RWPE2 (cell line): ENCODE measurements around the gene ANKRD36B.
A peak's percentile ranks its signal among the peaks of the same experiment; 100 is the strongest.
"Not testable (repeated sequence)": the region's sequence is repeated elsewhere in the genome, so short reads cannot be mapped to it uniquely, and the experiment has no call there.

Experiments
- ATAC-seq: fragments of 200-7000 bp; cut with Tn5 transposase; 3 replicates; pipeline ENCODE4 v1.9.1; 2021; ENCODE audit warnings: low read depth
- DNase-seq: peaks from one replicate; pipeline ENCODE4 v3.0.0-alpha.2; 2020; ENCODE audit warnings: low spot score
- H3K27ac ChIP-seq: fragments of 450-650 bp; 2 replicates; pipeline ENCODE4 v1.5.1; 2017; ENCODE audit warnings: mild to moderate bottlenecking; ENCODE audit not compliant: poor library complexity, severe bottlenecking
- H3K27me3 ChIP-seq: fragments of 250-450 bp; sonication (Bioruptor Pico); 2 replicates; pipeline ENCODE4 v1.5.1; 2021; ENCODE audit warnings: mild to moderate bottlenecking, moderate library complexity; ENCODE audit not compliant: insufficient read depth, poor library complexity, severe bottlenecking
- H3K36me3 ChIP-seq: fragments of 250-450 bp; sonication (Bioruptor Pico); 2 replicates; pipeline ENCODE4 v1.5.1; 2020; ENCODE audit warnings: low read depth, mild to moderate bottlenecking, moderate library complexity
- H3K4me1 ChIP-seq: fragments of 250-450 bp; sonication (Bioruptor Pico); 2 replicates; pipeline ENCODE4 v1.5.1; 2021; ENCODE audit warnings: mild to moderate bottlenecking, moderate library complexity; ENCODE audit not compliant: insufficient read depth, poor library complexity, severe bottlenecking
- H3K4me3 ChIP-seq: fragments of 250-450 bp; sonication (Bioruptor Pico); 2 replicates; pipeline ENCODE4 v1.5.1; 2021; ENCODE audit warnings: mild to moderate bottlenecking, moderate library complexity; ENCODE audit not compliant: severe bottlenecking
- H3K9me3 ChIP-seq: fragments of 250-450 bp; sonication (Bioruptor Pico); 2 replicates; pipeline ENCODE4 v1.5.1; 2021; ENCODE audit warnings: mild to moderate bottlenecking, moderate library complexity; ENCODE audit not compliant: severe bottlenecking
- TF ChIP-seq, protein P1 (sequence below): fragments of 450-650 bp; IDR thresholded peaks from one replicate; pipeline ENCODE4 v1.5.1; 2017; ENCODE audit warnings: mild to moderate bottlenecking, moderate library complexity; ENCODE audit not compliant: poor library complexity, severe bottlenecking

The ANKRD36B gene

DNA sequence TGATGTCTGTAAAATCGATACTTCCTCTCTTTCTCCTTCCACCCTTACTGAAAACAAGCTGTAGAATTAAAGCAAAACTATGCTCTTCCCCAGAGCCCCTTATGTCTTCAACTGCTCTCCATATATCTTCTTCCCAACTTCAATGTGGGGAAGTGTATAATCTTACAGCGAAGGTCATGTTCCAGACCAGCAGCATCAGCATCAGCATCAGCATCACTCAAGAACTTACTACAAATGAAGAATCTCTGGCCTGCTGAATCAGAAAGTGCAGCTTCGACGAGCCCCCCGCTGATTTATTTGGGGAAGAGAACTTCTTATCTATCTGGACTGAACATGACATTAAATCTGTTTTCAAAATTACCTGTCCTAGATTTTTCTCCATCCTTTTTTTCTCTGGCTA lies 40.6 kb downstream of the ANKRD36B start:
- H3K4me3 ChIP-seq, DNase-seq, H3K27me3 ChIP-seq, H3K4me1 ChIP-seq, H3K9me3 ChIP-seq, ATAC-seq, H3K27ac ChIP-seq: not testable (repeated sequence)
- peaks cover 18% of the 10 kb centered on the region for H3K36me3 ChIP-seq

- not testable (repeated sequence) for H3K27ac ChIP-seq, H3K4me3 ChIP-seq, H3K4me1 ChIP-seq, H3K9me3 ChIP-seq, H3K27me3 ChIP-seq, ATAC-seq, DNase-seq
- H3K36me3 ChIP-seq, result peaks cover 18% of the 10 kb centered on the region
Measured at GRCh38 chr2:97548536-97548935, 41.1 kb downstream of the ANKRD36B start.

- Histone ChIP-seq H3K27ac (no peak overlapping the region), H3K4me1 (no peaks in the 10 kb centered on the region), H3K36me3 (peaks cover 14% of the 10 kb centered on the region; the same call in 1 of the 2 replicates), H3K27me3 (no peaks in the 10 kb centered on the region), H3K4me3 (no peak overlapping the region), H3K9me3 (no peaks in the 10 kb centered on the region)
- DNase-seq, result no peak
- TF ChIP-seq, protein P1, sequence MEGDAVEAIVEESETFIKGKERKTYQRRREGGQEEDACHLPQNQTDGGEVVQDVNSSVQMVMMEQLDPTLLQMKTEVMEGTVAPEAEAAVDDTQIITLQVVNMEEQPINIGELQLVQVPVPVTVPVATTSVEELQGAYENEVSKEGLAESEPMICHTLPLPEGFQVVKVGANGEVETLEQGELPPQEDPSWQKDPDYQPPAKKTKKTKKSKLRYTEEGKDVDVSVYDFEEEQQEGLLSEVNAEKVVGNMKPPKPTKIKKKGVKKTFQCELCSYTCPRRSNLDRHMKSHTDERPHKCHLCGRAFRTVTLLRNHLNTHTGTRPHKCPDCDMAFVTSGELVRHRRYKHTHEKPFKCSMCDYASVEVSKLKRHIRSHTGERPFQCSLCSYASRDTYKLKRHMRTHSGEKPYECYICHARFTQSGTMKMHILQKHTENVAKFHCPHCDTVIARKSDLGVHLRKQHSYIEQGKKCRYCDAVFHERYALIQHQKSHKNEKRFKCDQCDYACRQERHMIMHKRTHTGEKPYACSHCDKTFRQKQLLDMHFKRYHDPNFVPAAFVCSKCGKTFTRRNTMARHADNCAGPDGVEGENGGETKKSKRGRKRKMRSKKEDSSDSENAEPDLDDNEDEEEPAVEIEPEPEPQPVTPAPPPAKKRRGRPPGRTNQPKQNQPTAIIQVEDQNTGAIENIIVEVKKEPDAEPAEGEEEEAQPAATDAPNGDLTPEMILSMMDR, result no peak
- ATAC-seq, result no peak
Measured at GRCh38 chr2:97546711-97547110, 43.0 kb downstream of the ANKRD36B start.

- not testable (repeated sequence) for H3K9me3 ChIP-seq, H3K36me3 ChIP-seq, DNase-seq, ATAC-seq, H3K27ac ChIP-seq, H3K27me3 ChIP-seq, H3K4me1 ChIP-seq, H3K4me3 ChIP-seq
Measured at GRCh38 chr2:97544911-97545310, 44.8 kb downstream of the ANKRD36B start.

DNA sequence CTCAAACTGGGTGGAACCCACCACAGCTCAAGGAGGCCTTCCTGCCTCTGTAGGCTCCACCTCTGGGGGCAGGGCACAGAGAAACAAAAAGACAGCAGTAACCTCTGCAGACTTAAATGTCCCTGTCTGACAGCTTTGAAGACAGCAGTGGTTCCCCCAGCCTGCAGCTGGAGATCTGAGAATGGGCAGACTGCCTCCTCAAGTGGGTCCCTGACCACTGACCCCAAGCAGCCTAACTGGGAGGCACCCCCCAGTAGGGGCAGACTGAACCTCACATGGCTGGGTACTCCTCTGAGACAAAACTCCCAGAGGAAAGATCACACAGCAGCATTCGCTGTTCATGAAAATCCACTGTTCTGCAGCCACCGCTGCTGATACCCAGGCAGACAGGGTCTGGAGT lies 63.8 kb downstream of the ANKRD36B start:
- not testable (repeated sequence) for DNase-seq, H3K27me3 ChIP-seq, H3K36me3 ChIP-seq, ATAC-seq, H3K4me3 ChIP-seq, H3K4me1 ChIP-seq, H3K9me3 ChIP-seq, H3K27ac ChIP-seq

DNA sequence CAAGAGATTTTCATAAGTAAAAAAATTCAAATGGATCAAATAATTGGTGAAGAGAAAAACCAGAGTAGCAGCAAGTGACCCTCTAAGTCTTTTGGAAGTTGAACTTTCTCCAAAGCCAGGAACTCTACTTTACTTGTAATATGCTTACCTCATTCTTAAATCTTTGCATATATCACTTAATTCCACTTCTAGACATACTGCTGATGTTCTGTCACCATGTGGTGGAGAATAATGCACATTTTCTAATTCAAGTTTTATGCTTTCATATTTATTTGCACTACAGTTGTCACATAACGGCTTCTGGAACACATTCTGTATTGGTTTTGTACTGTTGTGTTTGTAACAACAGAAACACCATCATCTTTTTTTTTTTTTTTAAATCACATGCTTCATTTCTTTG lies 65.9 kb downstream of the ANKRD36B start:
- not testable (repeated sequence) for ATAC-seq

GRCh38 chr2:97522916-97523555 lies 66.6 kb downstream of the ANKRD36B start:
- H3K27ac ChIP-seq, H3K9me3 ChIP-seq, H3K36me3 ChIP-seq, DNase-seq, H3K27me3 ChIP-seq, H3K4me1 ChIP-seq, H3K4me3 ChIP-seq: not testable (repeated sequence)
- ATAC-seq, result peak; percentile 74

More for the DNA sequence above, 65.9 kb downstream of the ANKRD36B start:
- H3K27ac ChIP-seq, H3K4me3 ChIP-seq, H3K4me1 ChIP-seq, H3K9me3 ChIP-seq, H3K36me3 ChIP-seq, H3K27me3 ChIP-seq, DNase-seq: not testable (repeated sequence)

GRCh38 chr2:97495651-97496050 lies 94.0 kb downstream of the ANKRD36B start:
- not testable (repeated sequence) for ATAC-seq

GRCh38 chr2:97490141-97490540 lies 99.5 kb downstream of the ANKRD36B start:
- H3K9me3 ChIP-seq, H3K4me1 ChIP-seq, H3K27ac ChIP-seq, H3K4me3 ChIP-seq, ATAC-seq, H3K36me3 ChIP-seq, H3K27me3 ChIP-seq: not testable (repeated sequence)
- peak; percentile 52 for DNase-seq

More at GRCh38 chr2:97495651-97496050, 94.0 kb downstream of the ANKRD36B start:
- H3K27me3 ChIP-seq, H3K4me3 ChIP-seq, H3K9me3 ChIP-seq, DNase-seq, H3K4me1 ChIP-seq, H3K27ac ChIP-seq, H3K36me3 ChIP-seq: not testable (repeated sequence)
